Stimulated activated memory B cell treated with anti-CD40 and anti-IgM and Interleukin-4, amounts not matched to agents 10 μg/mL and 1 μg/mL and 100 μg/mL, for 72 hours (primary cell): Measurements from ENCODE around the gene GPS1.
A peak's percentile ranks its signal among the peaks of the same experiment; 100 is the strongest.

Source experiments
- ATAC-seq: fragments of 150-1000 bp; cut with Tn5 transposase; 2 replicates; pipeline ENCODE4 v1.10.0; 2021
- H3K27ac Mint-ChIP-seq: one replicate; pipeline ENCODE4 v1.8.0; 2022; ENCODE audit warnings: mild to moderate bottlenecking, mixed read lengths
- H3K27me3 Mint-ChIP-seq: one replicate; pipeline ENCODE4 v1.8.0; 2022; ENCODE audit warnings: mixed read lengths
- H3K36me3 Mint-ChIP-seq: one replicate; pipeline ENCODE4 v1.8.0; 2022; ENCODE audit warnings: mixed read lengths
- H3K4me1 Mint-ChIP-seq: one replicate; pipeline ENCODE4 v1.8.0; 2022; ENCODE audit warnings: mixed read lengths
- H3K4me3 Mint-ChIP-seq: one replicate; pipeline ENCODE4 v1.8.0; 2022; ENCODE audit warnings: mild to moderate bottlenecking, moderate library complexity, mixed read lengths
- H3K9me3 Mint-ChIP-seq: one replicate; pipeline ENCODE4 v1.8.0; 2022; ENCODE audit warnings: mixed read lengths

GPS1 gene

DNA sequence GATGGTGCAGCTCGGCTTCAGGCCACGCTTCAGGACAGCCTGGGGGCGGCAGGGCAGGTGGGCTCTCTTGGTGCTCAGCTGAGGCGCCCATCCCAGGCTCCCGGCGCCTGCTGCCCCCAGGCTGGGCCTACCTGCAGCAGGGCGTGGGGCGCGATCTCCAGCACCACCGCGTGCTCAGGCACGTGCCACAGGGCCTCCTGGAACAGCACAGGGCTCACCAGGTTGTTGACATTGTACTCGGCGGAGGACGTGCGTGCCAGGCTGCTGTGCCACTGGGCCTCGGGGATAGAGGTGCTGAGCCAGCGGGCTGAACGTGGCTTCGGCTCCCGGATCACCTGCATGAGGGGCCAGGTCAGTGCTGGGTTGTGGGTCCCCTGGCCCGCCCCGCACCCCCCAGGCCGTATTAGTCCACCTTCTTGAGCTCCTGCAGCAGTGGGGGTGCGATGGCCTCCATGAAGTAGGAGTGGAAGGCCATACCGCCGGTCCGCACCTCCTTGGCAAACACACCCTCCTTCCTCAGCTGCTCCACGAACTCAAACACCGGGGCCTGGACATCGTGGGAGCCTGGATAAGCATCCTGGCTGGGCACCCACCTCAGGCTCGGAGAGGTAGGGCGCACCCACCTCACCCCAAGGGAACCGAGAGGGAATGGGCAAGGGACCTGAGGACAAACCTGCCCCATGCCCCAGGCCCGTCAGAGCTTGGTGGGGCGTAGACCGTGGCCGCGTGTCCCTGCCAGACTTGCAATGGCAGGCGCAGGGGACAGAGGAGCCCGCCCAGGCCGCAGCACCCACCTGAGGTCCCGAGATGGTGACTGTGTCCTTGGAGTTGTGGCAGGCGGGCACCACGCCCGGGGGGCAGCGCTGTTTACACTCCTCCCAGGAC lies 37.4 kb downstream of the GPS1 start:
- ATAC-seq = no peak
- Mint-ChIP-seq H3K27ac (no peak overlapping the region), H3K27me3 (no peaks in the 10 kb centered on the region), H3K36me3 (peaks cover 33% of the 10 kb centered on the region), H3K4me3 (no peak overlapping the region), H3K4me1 (no peaks in the 10 kb centered on the region), H3K9me3 (no peaks in the 10 kb centered on the region)

- no peak overlapping the region for H3K4me3 Mint-ChIP-seq
- no peaks in the 10 kb centered on the region for H3K27me3 Mint-ChIP-seq
- ATAC-seq = no peak
- no peaks in the 10 kb centered on the region for H3K4me1 Mint-ChIP-seq
- H3K9me3 Mint-ChIP-seq = no peaks in the 10 kb centered on the region
- H3K27ac Mint-ChIP-seq = no peak overlapping the region
- H3K36me3 Mint-ChIP-seq = peaks cover 24% of the 10 kb centered on the region
Observed at GRCh38 chr17:82089723-82090548, 38.2 kb downstream of the GPS1 start.

- Mint-ChIP-seq H3K27me3 (no peaks in the 10 kb centered on the region), H3K4me1 (peaks cover under 1% of the 10 kb centered on the region), H3K9me3 (no peaks in the 10 kb centered on the region), H3K27ac (no peak overlapping the region), H3K4me3 (no peak overlapping the region), H3K36me3 (peaks cover 21% of the 10 kb centered on the region)
- ATAC-seq = no peak
Observed at GRCh38 chr17:82090549-82091263, 39.0 kb downstream of the GPS1 start.

DNA sequence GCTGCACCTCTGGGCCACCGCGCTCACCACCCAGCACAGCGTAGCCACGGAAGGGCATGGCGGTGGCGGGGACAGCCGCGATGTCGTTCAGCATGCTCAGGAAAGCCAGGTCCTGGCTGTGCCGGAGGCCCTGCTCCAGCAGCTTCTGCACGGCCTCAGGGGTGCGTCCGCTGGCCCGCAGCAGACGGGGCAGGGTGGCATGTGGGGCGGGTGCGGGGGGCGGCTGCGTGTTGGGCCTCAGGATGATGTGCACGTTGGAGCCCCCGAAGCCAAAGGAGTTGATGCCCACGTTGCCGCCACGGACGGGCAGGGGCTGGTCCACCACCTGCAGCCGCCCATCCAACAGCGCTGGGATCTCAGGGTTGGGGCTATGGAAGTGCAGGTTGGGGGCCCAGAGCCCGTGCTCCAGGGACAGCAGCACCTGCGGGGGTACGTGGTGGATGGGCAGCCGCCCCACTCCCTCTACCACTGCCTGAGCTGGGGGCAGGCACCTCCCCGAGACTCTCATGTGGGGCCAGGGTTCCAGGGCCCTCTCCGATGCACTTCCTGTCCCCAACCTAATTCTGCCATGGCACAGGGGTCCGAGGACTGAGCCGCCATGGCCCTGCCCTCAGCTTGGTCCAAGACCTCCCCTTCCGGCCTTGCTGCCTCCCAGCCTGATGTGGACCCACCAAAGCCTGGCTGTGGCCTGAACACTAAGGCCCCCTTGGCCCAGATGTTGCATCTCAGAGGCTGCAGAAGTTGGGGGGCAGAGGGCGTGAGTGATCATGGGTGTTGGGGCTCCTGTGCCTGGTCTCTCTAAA lies 39.8 kb downstream of the GPS1 start:
- no peak overlapping the region for H3K27ac Mint-ChIP-seq
- H3K4me3 Mint-ChIP-seq = no peak overlapping the region
- no peak for ATAC-seq
- no peaks in the 10 kb centered on the region for H3K27me3 Mint-ChIP-seq
- H3K36me3 Mint-ChIP-seq = peaks cover 21% of the 10 kb centered on the region
- H3K9me3 Mint-ChIP-seq = no peaks in the 10 kb centered on the region
- H3K4me1 Mint-ChIP-seq = peaks cover 8% of the 10 kb centered on the region

DNA sequence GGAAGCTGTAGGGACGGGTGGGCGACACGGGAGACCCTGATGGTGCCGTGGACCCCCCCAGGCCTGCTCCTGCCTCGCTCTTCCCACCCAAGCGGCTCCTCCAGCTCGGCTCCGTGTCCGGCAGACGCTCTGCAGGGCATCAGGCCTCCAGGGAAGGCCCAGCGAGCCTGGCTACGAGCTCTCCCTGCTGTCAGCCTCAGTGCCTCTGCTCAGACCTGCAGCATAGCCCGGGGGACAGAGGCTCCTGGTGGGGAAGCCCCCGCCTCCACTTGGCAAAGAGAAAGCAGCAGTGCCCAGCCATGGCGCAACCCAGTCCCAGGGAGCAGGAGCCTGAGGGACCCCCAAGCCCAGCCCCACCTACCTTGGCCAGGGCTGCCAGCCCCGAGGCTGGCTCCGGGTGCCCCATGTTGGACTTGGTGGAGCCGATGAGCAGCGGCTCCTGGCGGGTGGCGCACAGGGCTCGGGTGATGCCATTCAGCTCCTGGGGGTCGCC lies 40.4 kb downstream of the GPS1 start:
- no peaks in the 10 kb centered on the region for H3K27me3 Mint-ChIP-seq
- H3K4me3 Mint-ChIP-seq = no peak overlapping the region
- no peaks in the 10 kb centered on the region for H3K9me3 Mint-ChIP-seq
- ATAC-seq = no peak
- H3K4me1 Mint-ChIP-seq = peaks cover 13% of the 10 kb centered on the region
- H3K27ac Mint-ChIP-seq = no peak overlapping the region
- H3K36me3 Mint-ChIP-seq = peaks cover 21% of the 10 kb centered on the region

DNA sequence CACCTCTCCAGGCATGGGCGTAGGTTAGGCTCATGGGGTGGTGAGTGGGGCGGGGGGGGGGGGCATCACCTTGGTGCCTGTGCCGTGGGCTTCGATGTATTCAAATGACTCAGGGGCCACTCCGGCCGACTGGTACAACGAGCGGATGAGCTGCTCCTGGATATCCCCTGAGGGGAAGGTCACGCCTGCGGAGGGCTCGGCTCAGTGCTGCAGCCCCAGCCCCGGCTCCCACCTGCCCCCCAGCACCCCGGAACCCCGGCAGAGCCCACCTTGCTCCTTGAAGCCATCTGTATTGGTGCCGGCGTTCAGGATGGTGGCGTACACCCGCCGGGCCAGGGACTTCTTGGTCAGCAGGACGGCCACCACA lies 40.9 kb downstream of the GPS1 start:
- Mint-ChIP-seq H3K4me1 (peaks cover 13% of the 10 kb centered on the region), H3K36me3 (peaks cover 21% of the 10 kb centered on the region), H3K27me3 (no peaks in the 10 kb centered on the region), H3K9me3 (no peaks in the 10 kb centered on the region), H3K4me3 (no peak overlapping the region), H3K27ac (no peak overlapping the region)
- ATAC-seq = no peak

- Mint-ChIP-seq H3K36me3 (peaks cover 19% of the 10 kb centered on the region), H3K27ac (no peak overlapping the region), H3K9me3 (no peaks in the 10 kb centered on the region), H3K4me1 (peaks cover 13% of the 10 kb centered on the region), H3K4me3 (no peak overlapping the region), H3K27me3 (no peaks in the 10 kb centered on the region)
- ATAC-seq = no peak
Observed at GRCh38 chr17:82092995-82093751, 41.5 kb downstream of the GPS1 start.

DNA sequence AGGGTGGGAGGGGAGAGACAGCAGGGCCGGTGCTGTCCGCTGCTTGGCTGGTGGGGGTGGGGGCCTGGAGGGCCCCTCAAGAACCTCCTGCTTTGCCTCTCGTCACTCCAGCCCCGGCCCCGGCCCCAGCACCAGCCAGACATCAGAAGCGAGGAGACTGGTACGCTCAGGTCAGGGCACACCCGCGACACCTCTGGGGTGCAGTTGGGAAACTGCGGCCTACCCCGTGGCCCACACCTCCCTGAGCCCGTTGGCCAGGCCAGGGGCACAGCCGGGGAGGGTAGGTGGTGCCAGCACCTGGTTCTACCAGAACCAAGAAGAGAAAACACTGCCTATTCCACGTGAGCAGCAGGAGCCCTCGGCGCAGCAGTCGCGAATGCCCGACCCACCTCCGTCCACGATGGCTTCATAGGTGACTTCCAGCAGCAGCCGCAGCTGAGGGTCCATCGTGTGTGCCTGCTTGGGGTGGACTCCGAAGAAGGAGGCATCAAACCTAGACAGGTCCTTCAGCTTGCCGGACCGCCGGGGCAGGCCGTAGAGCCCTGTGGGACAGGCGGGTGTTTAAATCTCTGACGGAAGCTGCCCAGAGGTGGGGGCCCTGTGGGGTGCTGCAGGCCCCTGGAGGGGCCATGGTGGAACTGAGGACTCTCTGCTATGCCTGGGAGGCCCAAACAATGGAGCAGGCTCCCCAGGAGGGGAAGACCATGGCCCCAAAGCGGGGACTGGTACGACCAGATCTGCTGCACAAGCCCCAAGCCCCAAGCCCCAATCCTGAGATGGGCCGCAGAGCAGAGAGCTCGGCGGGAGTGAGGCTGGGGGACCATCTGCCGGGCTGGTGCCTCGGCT lies 43.5 kb downstream of the GPS1 start:
- Mint-ChIP-seq H3K9me3 (no peaks in the 10 kb centered on the region), H3K36me3 (peaks cover 15% of the 10 kb centered on the region), H3K27ac (no peak overlapping the region), H3K27me3 (no peaks in the 10 kb centered on the region), H3K4me3 (no peak overlapping the region), H3K4me1 (peaks cover 24% of the 10 kb centered on the region)
- no peak for ATAC-seq

DNA sequence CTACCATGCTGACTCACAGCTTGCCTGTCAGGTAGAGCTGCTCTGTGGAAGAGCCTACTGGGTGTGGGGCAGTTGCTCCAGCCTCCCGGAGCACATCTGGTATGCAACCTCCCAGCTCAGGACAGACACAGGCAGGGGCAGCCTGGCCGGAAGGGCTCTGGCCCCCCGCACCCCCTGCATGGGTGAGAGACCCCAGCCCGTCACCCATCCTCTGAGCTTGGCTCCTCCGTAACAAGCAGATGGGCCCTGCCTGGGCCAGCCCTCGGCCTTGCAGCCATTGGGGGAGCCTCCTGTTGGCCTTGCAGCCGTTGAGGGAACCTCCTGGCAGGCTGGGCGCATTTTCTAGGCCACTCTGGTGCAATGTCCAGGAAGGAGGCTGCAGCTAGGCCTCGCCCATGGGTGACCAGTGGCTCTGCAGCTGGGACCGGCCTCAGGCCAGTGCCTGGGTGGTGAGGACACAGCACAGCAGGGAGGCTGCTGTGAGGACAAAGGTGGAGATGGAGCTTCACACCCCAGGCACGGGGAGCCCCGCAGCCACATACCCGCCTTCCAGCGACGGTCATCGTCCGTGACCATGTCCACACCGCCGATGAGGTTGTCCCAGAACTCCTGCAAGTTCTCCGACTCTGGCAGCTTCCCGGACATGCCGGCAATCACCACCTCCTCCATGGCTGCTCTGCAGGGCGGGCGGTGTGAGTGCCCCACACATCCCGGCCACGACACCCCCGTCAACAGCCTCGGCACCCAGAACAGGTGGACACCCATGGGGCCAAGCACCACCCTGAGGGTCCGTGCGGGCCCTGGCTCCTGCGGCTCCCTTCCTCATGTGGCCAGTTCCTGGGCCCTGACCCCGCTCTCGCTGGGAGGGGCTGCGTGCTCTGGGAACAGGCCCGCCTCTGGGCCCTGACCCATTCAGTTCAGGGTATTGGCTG lies 44.3 kb downstream of the GPS1 start:
- Mint-ChIP-seq H3K36me3 (peaks cover 15% of the 10 kb centered on the region), H3K27ac (no peak overlapping the region), H3K27me3 (no peaks in the 10 kb centered on the region), H3K4me3 (peak overlapping the region; percentile 77), H3K4me1 (peaks cover 28% of the 10 kb centered on the region), H3K9me3 (no peaks in the 10 kb centered on the region)
- no peak for ATAC-seq

DNA sequence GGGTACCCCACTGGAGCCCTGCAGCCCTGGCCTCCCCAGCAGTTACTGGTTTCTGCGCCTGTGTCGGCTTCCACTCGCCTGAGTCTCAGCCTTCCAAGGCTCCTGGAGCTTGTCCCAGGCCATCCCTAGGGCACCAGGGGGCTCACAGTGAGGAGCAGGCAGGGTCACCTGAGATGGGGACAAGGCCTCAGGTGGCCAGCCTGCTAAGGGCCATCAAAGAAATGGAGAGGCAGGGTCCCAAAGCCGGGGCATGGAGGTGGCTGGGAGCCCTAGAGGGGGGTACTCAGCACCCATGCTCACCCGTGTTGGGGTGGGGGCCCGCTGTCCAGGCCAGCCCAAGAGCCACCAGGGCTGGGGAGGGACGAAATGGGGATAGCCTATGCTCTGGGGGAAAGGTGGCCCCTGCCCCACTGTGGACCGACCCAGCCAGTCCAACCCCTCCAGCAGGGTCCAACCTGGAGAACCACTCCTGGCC lies 45.0 kb downstream of the GPS1 start:
- no peak overlapping the region for H3K27ac Mint-ChIP-seq
- peak overlapping the region; percentile 77 for H3K4me3 Mint-ChIP-seq
- no peaks in the 10 kb centered on the region for H3K27me3 Mint-ChIP-seq
- H3K9me3 Mint-ChIP-seq = no peaks in the 10 kb centered on the region
- peaks cover 11% of the 10 kb centered on the region for H3K36me3 Mint-ChIP-seq
- peaks cover 28% of the 10 kb centered on the region for H3K4me1 Mint-ChIP-seq
- no peak for ATAC-seq

GRCh38 chr17:82097184-82097918 lies 45.7 kb downstream of the GPS1 start:
- H3K9me3 Mint-ChIP-seq = no peaks in the 10 kb centered on the region
- peak overlapping the region; percentile 63 for H3K27ac Mint-ChIP-seq
- peak overlapping the region; percentile 83 for H3K4me3 Mint-ChIP-seq
- H3K27me3 Mint-ChIP-seq = no peaks in the 10 kb centered on the region
- ATAC-seq = peak; percentile 0
- peaks cover 28% of the 10 kb centered on the region for H3K4me1 Mint-ChIP-seq
- H3K36me3 Mint-ChIP-seq = peaks cover 5% of the 10 kb centered on the region

DNA sequence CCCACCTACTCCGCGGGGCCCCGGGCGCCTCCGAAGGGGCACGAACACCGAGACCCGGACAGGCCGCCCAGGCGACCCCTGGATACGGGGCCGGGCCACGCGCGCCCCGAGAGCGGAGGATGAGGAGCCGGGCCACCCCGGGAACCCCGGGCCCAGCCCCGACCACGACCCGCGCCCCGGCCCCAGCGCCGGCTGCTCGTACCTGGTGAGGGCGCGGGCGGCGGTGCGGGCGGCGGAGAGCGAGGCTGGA lies 46.1 kb downstream of the GPS1 start:
- peaks cover 28% of the 10 kb centered on the region for H3K4me1 Mint-ChIP-seq
- no peaks in the 10 kb centered on the region for H3K9me3 Mint-ChIP-seq
- H3K27me3 Mint-ChIP-seq = no peaks in the 10 kb centered on the region
- H3K4me3 Mint-ChIP-seq = peak overlapping the region; percentile 83
- peak overlapping the region; percentile 63 for H3K27ac Mint-ChIP-seq
- ATAC-seq = peak; percentile 46
- peaks cover 5% of the 10 kb centered on the region for H3K36me3 Mint-ChIP-seq
